Measurements from ENCODE around the gene MYLK.
"Not testable (repeated sequence)": the region's sequence is repeated elsewhere in the genome, so short reads cannot be mapped to it uniquely, and the experiment has no call there.

The MYLK gene

GRCh38 chr3:123635717-123636116 lies 248.4 kb downstream of the MYLK start:
- no peak for DNase-seq

- no peak for DNase-seq
These were observed 248.9 kb downstream of the MYLK start for GRCh38 chr3:123635217-123635616.

- DNase-seq, result no peak
These were observed 249.7 kb downstream of the MYLK start for GRCh38 chr3:123634149-123635051.

GRCh38 chr3:123633530-123633929 lies 250.6 kb downstream of the MYLK start:
- DNase-seq, result no peak

- DNase-seq, result no peak
These were observed 251.9 kb downstream of the MYLK start for GRCh38 chr3:123632161-123632655.

GRCh38 chr3:123629747-123630047 lies 254.4 kb downstream of the MYLK start:
- DNase-seq, result no peak

- DNase-seq, result no peak
These were observed 255.0 kb downstream of the MYLK start for GRCh38 chr3:123628996-123629746.

- no peak for DNase-seq
These were observed 256.2 kb downstream of the MYLK start for GRCh38 chr3:123627673-123628670.

- no peak for DNase-seq
These were observed 257.3 kb downstream of the MYLK start for GRCh38 chr3:123626881-123627280.

- no peak for DNase-seq
These were observed 259.8 kb downstream of the MYLK start for GRCh38 chr3:123624302-123624701.

- DNase-seq, result no peak
These were observed 260.7 kb downstream of the MYLK start for GRCh38 chr3:123623346-123623880.

GRCh38 chr3:123622766-123623165 lies 261.4 kb downstream of the MYLK start:
- DNase-seq, result no peak

GRCh38 chr3:123621850-123622189 lies 262.3 kb downstream of the MYLK start:
- no peak for DNase-seq

GRCh38 chr3:123621186-123621849 lies 262.8 kb downstream of the MYLK start:
- DNase-seq, result no peak

- DNase-seq, result no peak
These were observed 263.8 kb downstream of the MYLK start for GRCh38 chr3:123620343-123620742.

GRCh38 chr3:123618768-123619484 lies 265.2 kb downstream of the MYLK start:
- no peak for DNase-seq

GRCh38 chr3:123618076-123618708 lies 265.9 kb downstream of the MYLK start:
- no peak for DNase-seq

- DNase-seq, result no peak
These were observed 267.5 kb downstream of the MYLK start for GRCh38 chr3:123616593-123616992.

GRCh38 chr3:123613543-123613942 lies 270.6 kb downstream of the MYLK start:
- DNase-seq, result no peak

GRCh38 chr3:123611674-123612073 lies 272.5 kb downstream of the MYLK start:
- not testable (repeated sequence) for DNase-seq

GRCh38 chr3:123611082-123611481 lies 273.1 kb downstream of the MYLK start:
- DNase-seq, result no peak

Data from activated CD4-positive, alpha-beta T cell treated with anti-CD3 and anti-CD28 coated beads, Interleukin-2, Interleukin-6, amounts not matched to agents 100 ng/mL and 50 ng/mL, durations not matched to agents 16 hours and 8 hours (primary cell).